HL-60 (cell line): ENCODE results near the gene AP2A1.

Experiments used
- DNase-seq, 2 experiments: peaks; one replicate each; pipeline ENCODE4 v3.0.0-alpha.2; 2010 to 2020; ENCODE audit warnings: low read depth in 1 of 2, low spot score in 1 of 2
- H3K27ac ChIP-seq: fragments of 250-450 bp; sonication (Bioruptor Pico); replicated peaks from 2 replicates; pipeline ENCODE4 v1.5.1; 2020; ENCODE audit warnings: mild to moderate bottlenecking, moderate library complexity
- H3K27me3 ChIP-seq: fragments of 250-450 bp; sonication (Bioruptor Pico); 2 replicates; pipeline ENCODE4 v1.5.1; 2021; ENCODE audit warnings: mild to moderate bottlenecking, moderate library complexity; ENCODE audit not compliant: insufficient read depth, poor library complexity, severe bottlenecking
- H3K4me3 ChIP-seq: replicated peaks from 2 replicates; pipeline ENCODE4 v1.5.1; 2011; ENCODE audit warnings: mild to moderate bottlenecking, control low read depth, low read length; ENCODE audit not compliant: insufficient read depth
- GABPA ChIP-seq: IDR thresholded peaks from 2 replicates; pipeline ENCODE4 v1.6.1; 2012; ENCODE audit warnings: low read depth
- POLR2AphosphoS5 ChIP-seq: IDR thresholded peaks from 2 replicates; pipeline ENCODE4 v1.6.1; 2012; ENCODE audit warnings: low read depth
- SPI1 ChIP-seq: IDR thresholded peaks from 2 replicates; pipeline ENCODE4 v1.6.1; 2012; ENCODE audit warnings: low read depth, mild to moderate bottlenecking, borderline replicate concordance
- TF ChIP-seq, protein P1 (sequence below): IDR thresholded peaks from 2 replicates; pipeline ENCODE4 v1.6.1; 2012; ENCODE audit warnings: low read depth; ENCODE audit not compliant: insufficient replicate concordance
- TF ChIP-seq, protein P2 (sequence below): IDR thresholded peaks from one replicate; pipeline ENCODE4 v1.5.1; 2011; ENCODE audit warnings: low read length, control low read depth, inconsistent platforms; ENCODE audit not compliant: insufficient read depth

The AP2A1 gene

DNA sequence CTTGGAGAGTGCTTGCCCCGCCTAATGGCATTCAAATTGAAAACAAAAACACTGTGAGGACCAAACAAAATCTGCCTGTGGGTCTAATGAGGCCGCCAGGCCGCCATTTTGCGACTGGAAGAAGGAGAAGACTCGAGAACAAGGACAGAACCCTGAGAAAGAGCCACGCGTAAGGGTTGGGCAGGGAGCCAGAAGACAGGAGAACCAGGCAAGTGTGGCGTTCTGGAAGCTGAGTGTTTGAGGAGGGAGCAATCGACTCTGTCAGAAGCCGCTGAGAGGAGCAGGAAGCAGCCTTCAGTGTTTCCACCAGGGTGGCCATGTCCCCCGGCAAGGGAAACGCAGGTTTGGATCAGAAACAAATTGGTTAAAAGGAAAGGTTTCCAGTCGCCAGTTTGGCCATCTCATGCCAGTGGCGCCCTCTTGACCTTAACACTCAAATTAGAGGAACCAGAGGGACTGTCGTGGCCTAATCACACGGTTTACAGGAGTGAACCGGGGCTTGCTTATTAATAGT, 74.0 kb downstream of the AP2A1 start:
- TF ChIP-seq SPI1 = no peak
- TF ChIP-seq, protein P1, sequence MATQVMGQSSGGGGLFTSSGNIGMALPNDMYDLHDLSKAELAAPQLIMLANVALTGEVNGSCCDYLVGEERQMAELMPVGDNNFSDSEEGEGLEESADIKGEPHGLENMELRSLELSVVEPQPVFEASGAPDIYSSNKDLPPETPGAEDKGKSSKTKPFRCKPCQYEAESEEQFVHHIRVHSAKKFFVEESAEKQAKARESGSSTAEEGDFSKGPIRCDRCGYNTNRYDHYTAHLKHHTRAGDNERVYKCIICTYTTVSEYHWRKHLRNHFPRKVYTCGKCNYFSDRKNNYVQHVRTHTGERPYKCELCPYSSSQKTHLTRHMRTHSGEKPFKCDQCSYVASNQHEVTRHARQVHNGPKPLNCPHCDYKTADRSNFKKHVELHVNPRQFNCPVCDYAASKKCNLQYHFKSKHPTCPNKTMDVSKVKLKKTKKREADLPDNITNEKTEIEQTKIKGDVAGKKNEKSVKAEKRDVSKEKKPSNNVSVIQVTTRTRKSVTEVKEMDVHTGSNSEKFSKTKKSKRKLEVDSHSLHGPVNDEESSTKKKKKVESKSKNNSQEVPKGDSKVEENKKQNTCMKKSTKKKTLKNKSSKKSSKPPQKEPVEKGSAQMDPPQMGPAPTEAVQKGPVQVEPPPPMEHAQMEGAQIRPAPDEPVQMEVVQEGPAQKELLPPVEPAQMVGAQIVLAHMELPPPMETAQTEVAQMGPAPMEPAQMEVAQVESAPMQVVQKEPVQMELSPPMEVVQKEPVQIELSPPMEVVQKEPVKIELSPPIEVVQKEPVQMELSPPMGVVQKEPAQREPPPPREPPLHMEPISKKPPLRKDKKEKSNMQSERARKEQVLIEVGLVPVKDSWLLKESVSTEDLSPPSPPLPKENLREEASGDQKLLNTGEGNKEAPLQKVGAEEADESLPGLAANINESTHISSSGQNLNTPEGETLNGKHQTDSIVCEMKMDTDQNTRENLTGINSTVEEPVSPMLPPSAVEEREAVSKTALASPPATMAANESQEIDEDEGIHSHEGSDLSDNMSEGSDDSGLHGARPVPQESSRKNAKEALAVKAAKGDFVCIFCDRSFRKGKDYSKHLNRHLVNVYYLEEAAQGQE = no peak
- TF ChIP-seq POLR2AphosphoS5 = no peak
- TF ChIP-seq GABPA = no peak
- TF ChIP-seq, protein P2, sequence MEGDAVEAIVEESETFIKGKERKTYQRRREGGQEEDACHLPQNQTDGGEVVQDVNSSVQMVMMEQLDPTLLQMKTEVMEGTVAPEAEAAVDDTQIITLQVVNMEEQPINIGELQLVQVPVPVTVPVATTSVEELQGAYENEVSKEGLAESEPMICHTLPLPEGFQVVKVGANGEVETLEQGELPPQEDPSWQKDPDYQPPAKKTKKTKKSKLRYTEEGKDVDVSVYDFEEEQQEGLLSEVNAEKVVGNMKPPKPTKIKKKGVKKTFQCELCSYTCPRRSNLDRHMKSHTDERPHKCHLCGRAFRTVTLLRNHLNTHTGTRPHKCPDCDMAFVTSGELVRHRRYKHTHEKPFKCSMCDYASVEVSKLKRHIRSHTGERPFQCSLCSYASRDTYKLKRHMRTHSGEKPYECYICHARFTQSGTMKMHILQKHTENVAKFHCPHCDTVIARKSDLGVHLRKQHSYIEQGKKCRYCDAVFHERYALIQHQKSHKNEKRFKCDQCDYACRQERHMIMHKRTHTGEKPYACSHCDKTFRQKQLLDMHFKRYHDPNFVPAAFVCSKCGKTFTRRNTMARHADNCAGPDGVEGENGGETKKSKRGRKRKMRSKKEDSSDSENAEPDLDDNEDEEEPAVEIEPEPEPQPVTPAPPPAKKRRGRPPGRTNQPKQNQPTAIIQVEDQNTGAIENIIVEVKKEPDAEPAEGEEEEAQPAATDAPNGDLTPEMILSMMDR = no peak
- Histone ChIP-seq H3K4me3 (no peak overlapping the region), H3K27me3 (no peaks in the 10 kb centered on the region), H3K27ac (no peak overlapping the region)
- DNase-seq = no peak

DNA sequence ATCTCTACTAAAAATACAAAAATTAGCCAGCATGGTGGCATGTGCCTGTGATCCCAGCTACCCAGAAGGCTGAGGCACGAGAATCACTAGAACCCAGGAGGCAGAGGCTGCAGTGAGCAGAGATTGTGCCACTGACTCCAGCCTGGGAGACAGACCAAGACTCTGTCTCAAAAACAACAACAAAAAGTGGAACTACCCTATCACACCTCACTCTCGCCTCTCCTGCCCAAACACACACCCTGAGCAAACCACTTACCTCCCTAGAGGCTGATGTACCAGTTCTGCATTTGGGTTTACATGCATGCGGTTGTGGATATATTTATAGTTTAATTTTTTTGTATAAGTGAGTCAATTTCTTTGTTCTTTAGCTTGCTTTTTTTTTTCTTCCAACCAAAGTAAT, 76.5 kb downstream of the AP2A1 start:
- no peak for TF ChIP-seq GABPA
- TF ChIP-seq SPI1 = peak; percentile 20; the same call in 1 of the 2 replicates
- TF ChIP-seq, protein P2 = no peak
- H3K27ac ChIP-seq = 0 out of 2 replicates have a peak overlapping the region, but pooled peaks have one; percentile 15
- H3K27me3 ChIP-seq = no peaks in the 10 kb centered on the region
- DNase-seq = peak in 1 of 2 experiments; percentile 48
- no peak overlapping the region for H3K4me3 ChIP-seq

DNA sequence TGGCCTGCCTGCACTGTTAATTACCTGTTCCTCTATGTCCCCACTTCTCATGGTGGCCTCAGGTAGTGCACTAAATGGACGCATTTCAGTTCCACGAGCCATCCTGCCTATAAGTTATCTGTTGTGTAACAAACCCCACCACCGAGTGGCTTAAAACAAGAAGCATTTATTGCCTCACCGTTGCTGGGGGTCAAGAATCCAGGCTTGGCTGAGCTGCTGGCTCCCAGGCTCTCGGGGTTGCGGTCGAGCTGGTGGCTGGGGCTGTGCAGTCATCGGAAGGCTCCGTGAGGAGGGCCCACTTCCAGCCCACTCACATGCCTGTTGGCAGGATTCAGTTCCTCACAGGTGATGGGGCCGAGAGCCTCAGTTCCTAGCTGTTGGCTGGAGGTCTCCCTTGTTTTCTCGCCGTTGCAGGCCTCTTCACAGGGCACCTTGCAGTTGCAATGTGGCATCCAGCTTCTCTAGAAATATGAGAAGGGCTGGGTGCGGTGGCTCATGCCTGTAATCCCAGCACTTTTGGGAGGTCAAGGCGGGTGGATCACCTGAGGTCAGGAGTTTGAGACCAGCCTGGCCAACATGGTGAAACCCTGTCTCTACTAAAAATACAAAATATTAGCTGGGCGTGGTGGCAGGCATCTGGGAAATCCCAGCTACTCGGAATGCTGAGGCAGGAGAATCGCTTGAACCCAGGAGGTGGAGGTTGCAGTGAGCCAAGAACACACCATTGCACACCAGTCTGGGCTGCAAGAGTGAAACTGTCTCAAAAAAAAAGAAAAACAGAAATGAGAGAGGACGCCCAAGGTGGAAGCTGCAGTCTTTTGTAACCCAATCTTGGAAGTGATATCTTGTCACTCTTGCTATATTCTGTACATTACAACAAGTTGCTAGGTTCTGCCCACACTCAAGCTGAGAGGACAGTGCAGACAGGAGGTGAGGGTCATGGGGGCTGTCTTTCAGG, 77.6 kb downstream of the AP2A1 start:
- peak in 1 of 2 experiments; percentile 85 for DNase-seq
- peak overlapping the region; percentile 47 for H3K27ac ChIP-seq
- no peak overlapping the region for H3K4me3 ChIP-seq
- no peaks in the 10 kb centered on the region for H3K27me3 ChIP-seq
- TF ChIP-seq GABPA (no peak), POLR2AphosphoS5 (no peak), SPI1 (no peak)

DNA sequence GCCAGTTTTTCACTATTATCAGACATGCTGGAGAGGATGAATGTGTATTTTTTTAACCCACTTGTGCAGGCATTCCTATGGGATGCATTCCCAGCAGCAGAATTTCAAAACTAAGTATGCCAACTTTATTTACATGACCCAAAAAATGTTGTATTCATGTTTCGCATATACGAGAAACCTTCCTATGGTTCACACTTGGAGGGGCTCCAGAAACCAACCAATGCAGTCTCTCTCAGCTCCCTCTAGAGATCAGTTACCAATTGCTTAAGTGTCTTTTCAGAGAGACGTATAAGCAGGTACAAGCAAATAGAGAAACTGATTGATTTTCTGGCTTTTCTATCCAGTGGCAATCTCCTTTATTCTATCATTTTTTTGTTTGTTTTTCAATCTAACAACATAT, 78.6 kb downstream of the AP2A1 start:
- H3K27me3 ChIP-seq = no peaks in the 10 kb centered on the region
- H3K27ac ChIP-seq = no peak overlapping the region
- no peak for DNase-seq
- TF ChIP-seq GABPA (no peak), SPI1 (no peak)
- TF ChIP-seq, protein P1 = no peak
- TF ChIP-seq, protein P2 = no peak
- H3K4me3 ChIP-seq = no peak overlapping the region
